ENCODE measurements around the gene DCDC1. TPM values are rescaled to one million over a fixed set of nuclear protein-coding genes. Genes with fewer than 3 reads are reported as not detected.

Gene DCDC1
- total RNA-seq, 2 donors from 2014 or later: not detected

GRCh38 chr11:30815619-30816018, 553.9 kb downstream of the DCDC1 start:
- H3K27me3 ChIP-seq: no peaks in the 10 kb centered on the region
- H3K4me1 ChIP-seq: no peaks in the 10 kb centered on the region
- H3K27ac ChIP-seq: no peak overlapping the region
- H3K9ac ChIP-seq (ENCODE audit: low read depth in 2 of 2, low read length in 2 of 2): no peak overlapping the region
- intact Hi-C loops (cut with DNase I): no loop called here
- DNase-seq: no peak
- no peak overlapping the region for H3K4me3 ChIP-seq
- H3K9me3 ChIP-seq: no peaks in the 10 kb centered on the region
- H3K36me3 ChIP-seq: no peaks in the 10 kb centered on the region
- no peak for TF ChIP-seq CTCF (IDR thresholded peaks at IDR 0.05)

GRCh38 chr11:30814737-30815136, 554.8 kb downstream of the DCDC1 start:
- Histone ChIP-seq H3K4me1 (no peaks in the 10 kb centered on the region), H3K4me3 (no peak overlapping the region), H3K27ac (no peak overlapping the region), H3K9ac (ENCODE audit: low read depth in 2 of 2, low read length in 2 of 2) (no peak overlapping the region), H3K36me3 (no peaks in the 10 kb centered on the region), H3K27me3 (no peaks in the 10 kb centered on the region), H3K9me3 (no peaks in the 10 kb centered on the region)
- intact Hi-C loops (cut with DNase I): no loop called here
- no peak for DNase-seq
- TF ChIP-seq CTCF (IDR thresholded peaks at IDR 0.05): no peak

Other genes with a start within 250 kb of the DCDC1 start
- 10 to 100 TPM in 1 of 2 donors, 1 to 10 TPM in 1; 8.3 to 10.1 TPM for gene DNAJC24, start 121 bp upstream of the DCDC1 start, total RNA-seq
- gene IMMP1L, start 139.9 kb upstream of the DCDC1 start, total RNA-seq: 10 to 100 TPM; 17.9 to 29.1 TPM
- gene ELP4, start 140.0 kb upstream of the DCDC1 start, total RNA-seq: 10 to 100 TPM; 17.0 to 22.8 TPM